ENCODE measurements around the gene KCNE5.
"Not testable (repeated sequence)": the region's sequence is repeated elsewhere in the genome, so short reads cannot be mapped to it uniquely, and the experiment has no call there.

The KCNE5 gene, protein sequence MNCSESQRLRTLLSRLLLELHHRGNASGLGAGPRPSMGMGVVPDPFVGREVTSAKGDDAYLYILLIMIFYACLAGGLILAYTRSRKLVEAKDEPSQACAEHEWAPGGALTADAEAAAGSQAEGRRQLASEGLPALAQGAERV

DNA sequence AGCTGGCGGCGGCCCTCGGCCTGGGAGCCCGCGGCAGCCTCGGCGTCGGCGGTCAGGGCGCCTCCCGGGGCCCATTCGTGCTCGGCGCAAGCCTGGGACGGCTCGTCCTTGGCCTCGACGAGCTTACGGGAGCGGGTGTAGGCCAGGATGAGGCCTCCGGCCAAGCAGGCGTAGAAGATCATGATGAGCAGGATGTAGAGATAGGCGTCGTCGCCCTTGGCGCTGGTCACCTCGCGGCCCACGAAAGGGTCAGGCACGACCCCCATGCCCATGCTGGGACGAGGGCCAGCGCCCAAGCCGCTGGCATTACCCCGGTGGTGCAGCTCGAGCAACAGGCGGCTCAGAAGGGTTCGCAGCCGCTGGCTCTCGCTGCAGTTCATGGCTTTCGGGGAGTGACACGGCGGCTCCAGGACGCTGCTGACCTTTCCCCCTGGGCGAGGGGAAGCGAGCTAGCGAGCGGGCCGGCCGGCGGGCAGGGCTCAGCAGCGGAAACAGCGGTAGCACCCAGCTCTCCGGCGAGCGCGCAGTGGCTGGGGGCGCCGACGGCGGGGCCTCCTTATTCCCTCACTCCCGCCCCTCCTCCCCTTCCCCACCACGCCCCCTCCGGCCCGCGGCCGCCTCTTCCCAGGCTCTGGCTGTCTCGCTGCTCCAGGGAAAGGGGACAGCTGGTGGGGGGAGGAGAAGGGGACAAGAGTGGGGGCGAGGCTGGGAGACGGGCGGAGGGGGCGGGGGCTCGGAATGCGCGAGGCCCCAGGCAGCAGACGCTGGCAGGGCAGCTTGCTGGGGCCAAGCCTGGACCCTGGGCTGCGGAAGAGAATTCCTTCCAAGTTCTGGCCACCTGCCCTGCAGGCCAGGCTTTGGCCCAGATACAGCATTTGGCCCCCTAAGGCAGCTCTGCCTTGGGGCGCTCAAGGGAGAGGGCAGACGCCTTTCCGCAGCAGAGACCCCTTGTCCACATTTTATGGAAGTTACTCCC lies at the start of gene KCNE5:
Gene KCNE5, minus strand, starts transcription at position 532 of the 976 bp plus-strand sequence. Its CDS starts 152 bp downstream, at position 380.
- DNase-seq (ENCODE audit: low read depth in 2 of 2): no peak

DNA sequence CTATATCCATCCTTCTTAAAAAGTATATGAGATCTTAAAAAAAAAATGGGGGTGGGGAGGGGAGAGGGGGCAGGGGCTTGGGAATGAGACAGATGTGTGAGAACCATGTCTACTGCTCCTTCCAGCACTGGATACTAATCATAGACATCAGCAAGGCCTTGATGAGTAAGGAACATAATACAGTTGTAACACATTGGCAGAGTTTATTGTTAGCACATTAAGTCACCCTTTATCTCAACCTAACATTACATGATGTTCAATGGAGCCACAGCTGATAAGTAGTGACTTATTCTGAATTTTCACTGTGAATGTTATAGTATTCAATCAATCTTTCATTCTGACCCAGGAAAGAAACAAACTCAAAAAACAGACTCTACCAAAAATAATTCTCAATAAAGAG lies 47.3 kb upstream of the KCNE5 start:
- no peak for DNase-seq (ENCODE audit: low read depth in 2 of 2)

DNA sequence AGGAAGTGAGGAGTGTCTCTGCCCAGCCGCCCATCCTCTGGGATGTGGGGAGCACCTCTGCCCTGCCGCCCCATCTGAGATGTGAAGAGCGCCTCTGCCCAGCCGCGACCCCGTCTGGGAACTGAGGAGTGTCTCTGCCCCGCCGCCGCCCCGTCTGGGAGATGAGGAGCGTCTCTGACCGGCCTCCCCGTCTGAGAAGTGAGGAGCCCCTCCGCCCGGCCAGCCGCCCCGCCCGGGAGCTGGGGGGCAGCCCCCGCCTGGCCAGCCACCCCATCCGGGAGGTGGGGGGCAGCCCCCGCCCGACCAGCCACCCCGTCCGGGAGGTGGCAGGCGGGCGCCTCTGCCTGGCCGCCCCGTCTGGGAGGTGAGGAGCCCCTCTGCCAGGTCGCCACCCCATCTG lies 46.2 kb upstream of the KCNE5 start:
- not testable (repeated sequence) for DNase-seq (ENCODE audit: low read depth in 2 of 2)

DNA sequence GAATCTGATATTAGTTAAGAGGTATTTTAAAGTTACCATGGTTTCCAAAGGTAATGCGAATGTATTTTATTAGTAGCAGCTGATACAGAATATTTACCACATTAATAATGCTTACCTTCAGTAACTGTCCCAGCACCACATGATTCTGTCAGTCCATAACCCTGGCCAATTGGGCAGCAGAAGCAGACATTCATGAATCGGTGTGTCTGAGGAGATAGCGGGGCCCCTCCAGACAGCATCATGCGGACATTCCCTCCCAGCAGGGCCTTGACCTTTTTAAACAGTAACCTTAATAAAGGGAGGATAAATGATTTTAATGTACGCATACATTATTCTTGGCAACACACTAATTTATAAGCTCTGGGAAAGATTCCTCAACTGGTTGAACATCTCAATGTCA lies 43.0 kb upstream of the KCNE5 start:
- no peak for DNase-seq (ENCODE audit: low read depth in 2 of 2)

DNA sequence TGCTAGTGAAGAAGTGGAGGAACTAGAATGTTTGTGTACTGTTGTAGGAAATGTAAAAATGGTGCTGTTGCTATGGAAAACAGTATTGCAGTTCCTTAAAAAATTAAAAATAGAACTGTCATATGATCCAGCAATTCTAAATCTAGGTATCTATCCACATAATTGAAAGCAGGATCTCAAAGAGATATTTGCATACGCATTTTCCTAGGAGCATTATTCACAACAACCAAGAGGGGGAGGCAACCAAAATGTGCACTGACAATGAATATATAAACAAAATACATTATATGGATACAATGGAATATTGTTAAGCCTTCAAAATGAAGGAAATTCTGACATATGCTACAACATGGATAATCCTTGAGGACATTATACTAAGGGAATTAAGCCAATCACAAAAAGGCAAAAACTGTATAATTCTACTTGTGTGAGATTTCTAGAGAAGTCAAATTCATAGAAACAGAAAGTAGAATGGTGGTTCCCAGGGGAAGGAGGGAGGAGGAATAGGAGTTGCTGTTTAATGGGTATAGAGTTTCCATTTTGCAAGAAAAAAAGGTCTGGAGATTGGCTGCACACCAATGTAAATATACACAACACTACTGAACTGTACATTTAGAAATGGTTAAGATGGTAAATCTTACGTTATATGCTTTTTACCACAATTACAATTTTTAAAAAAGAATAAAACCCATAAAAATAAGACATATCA lies 35.6 kb upstream of the KCNE5 start:
- no peak for DNase-seq (ENCODE audit: low read depth in 2 of 2)

DNA sequence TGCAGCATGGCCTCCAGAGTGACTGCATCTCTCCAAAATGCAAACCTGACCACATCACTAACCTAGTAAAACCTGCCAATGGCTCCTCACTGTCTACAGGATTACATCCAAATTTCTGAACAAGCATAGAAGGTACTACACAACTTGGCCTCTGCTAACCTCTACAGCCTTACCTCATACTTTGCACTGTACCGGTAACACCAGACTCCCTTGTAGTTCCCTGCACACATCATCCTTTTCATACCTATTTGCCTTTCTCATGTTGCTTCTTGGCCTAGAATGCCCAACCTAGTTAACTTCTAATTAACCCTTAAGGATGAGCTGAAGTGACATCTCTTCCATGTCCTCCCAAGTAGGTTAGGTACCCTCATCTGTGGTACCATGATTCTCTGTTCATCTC lies 33.4 kb upstream of the KCNE5 start:
- DNase-seq (ENCODE audit: low read depth in 2 of 2): no peak

DNA sequence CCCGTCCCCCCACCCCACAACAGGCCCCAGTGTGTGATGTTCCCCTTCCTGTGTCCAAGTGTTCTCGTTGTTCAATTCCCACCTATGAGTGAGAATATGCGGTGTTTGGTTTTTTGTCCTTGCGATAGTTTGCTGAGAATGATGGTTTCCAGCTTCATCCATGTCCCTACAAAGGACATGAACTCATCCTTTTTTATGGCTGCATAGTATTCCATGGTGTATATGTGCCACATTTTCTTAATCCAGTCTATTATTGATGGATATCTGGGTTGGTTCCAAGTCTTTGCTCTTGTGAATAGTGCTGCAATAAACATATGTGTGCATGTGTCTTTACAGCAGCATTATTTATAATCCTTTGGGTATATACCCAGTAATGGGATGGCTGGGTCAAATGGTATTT lies 32.4 kb upstream of the KCNE5 start:
- DNase-seq (ENCODE audit: low read depth in 2 of 2): not testable (repeated sequence)

DNA sequence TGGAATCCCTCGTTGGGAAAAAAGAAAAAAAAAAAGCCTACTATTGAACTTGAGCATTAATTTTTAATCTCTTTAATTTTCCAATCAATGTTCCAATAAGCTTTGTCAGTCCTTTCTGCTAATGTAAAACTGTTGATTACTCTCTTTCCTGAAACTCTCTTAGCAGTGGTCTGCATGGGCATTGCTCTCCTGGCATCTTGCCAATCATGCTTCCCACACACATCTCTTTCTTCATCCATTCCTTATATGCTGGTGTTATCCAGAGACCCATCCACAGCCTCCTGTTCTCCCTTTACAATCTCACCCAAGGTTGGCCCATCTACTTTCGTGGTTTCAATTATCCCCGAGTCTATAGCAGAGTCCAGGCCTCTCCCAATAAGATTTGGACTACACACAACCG lies 31.8 kb upstream of the KCNE5 start:
- no peak for DNase-seq (ENCODE audit: low read depth in 2 of 2)

DNA sequence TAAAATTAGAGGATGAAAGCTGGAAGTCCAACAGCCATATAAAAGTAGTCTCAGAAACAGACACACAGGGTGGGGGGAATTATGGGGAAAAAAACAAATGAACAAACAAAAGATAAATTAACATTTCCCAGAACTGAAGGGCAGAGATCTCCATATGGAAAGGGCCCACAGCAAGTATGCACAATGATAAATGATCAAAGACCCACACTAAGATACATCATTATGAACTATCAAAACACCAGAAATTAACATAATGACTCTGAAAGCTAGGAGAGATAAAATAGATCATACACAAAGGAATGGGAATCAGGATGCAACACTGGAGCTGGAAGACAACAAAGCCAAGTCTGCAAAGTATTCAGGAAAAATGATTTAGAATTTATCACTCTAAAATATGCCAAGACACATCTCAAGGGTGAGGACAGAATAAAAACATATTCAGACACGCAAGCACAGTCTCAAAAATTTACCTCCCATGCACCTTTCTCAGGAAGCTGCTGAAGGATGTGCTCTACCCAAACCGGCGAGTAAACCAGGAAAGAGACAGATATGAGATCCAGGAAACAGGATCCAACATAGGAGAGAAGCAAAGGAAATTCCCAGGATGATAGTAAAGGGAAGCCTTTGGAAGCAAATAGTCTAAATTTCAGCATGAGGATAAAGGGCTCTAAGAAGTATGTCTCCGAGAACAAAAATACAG lies 30.7 kb upstream of the KCNE5 start:
- no peak for DNase-seq (ENCODE audit: low read depth in 2 of 2)

DNA sequence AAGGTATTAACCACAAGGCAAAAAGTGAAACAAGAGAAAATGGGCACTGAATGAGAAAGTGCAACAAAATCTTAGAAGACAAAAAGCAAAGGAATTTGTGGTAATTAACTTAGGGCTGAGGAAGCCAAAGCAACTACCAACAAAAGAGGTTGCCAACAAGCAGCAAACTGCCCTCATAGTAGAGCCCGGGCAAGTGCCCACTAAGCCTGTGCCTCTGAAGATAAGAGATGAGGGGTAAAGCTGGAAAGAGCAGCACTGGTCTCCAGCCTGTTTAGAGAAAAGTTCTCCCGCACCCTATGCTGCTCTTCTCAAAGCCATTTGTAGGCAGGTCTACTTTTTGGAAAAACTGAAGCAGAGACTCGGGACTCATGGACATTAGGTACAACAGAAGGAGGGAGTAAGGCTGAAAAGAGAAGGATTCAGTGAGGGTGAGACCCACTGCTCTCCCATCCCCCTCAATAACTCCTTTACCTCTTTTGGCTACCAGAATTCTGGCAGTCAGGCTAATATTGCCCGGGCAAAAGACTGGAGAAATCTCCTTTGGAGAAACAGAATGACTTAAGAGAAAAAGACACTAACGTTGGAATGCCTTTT lies 29.6 kb upstream of the KCNE5 start:
- DNase-seq (ENCODE audit: low read depth in 2 of 2): no peak

DNA sequence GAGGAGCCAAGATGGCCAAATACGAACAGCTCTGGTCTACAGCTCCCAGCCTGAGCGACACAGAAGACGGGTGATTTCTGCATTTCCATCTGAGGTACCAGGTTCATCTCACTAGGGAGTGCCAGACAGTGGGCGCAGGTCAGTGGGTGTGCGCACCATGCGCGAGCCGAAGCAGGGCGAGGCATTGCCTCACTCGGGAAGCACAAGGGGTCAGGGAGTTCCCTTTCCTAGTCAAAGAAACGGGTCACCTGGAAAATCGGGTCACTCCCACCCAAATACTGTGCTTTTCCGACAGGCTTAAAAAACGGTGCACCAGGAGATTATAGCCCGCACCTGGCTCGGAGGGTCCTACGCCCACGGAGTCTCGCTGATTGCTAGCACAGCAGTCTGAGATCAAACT lies 19.7 kb upstream of the KCNE5 start:
- not testable (repeated sequence) for DNase-seq (ENCODE audit: low read depth in 2 of 2)

DNA sequence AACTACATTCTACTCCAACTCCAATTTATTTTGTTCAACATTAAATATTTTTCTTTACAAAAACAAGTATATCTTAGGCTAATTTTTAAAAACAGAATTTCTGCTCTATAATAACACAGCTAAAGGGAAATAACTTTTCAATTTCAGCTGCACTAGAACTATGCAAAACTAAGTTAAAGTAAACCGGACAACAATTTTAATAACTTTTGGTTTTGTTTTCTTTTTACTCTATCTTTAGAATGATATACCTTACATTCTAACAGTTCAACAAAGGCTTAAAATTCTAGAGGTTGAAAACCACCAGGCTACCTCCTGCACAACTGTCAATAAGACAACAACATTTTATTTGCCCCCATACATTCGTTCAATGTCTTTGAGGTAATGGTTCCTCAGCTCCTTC lies 18.7 kb upstream of the KCNE5 start:
- no peak for DNase-seq (ENCODE audit: low read depth in 2 of 2)

DNA sequence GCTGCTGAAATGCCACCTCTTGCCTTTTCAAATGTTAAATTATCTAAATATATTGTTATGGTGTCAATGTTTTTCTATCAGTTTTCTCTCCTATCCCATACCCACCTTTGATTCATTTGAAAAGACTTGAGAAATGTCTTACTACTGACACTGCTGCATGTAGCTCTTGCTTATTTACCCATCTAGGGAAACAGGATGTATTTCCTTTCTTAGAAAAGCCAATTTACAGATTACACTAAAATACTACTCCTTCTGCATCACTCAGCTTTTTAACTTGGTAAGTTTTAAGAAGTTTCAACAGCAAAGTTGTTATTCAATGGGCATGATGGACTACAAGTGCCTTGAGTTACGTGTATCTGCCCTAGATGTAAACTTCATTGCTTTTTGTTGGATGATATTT lies 13.2 kb upstream of the KCNE5 start:
- no peak for DNase-seq (ENCODE audit: low read depth in 2 of 2)

DNA sequence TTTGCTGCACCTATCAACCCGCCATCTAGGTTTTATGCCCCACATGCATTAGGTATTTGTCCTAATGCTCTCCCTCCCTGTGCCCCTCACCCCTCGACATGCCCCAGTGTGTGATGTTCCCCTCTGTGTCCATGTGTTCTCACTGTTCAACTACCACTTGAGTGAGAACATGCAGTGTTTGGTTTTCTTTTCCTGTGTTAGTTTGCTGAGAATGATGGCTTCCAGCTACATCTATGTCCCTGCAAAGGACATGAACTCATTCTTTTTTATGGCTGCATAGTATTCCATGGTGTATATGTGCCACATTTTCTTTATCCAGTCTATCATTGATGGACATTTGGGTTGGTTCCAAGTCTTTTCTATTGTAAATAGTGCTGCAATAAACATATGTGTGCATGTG lies 12.5 kb upstream of the KCNE5 start:
- not testable (repeated sequence) for DNase-seq (ENCODE audit: low read depth in 2 of 2)

DNA sequence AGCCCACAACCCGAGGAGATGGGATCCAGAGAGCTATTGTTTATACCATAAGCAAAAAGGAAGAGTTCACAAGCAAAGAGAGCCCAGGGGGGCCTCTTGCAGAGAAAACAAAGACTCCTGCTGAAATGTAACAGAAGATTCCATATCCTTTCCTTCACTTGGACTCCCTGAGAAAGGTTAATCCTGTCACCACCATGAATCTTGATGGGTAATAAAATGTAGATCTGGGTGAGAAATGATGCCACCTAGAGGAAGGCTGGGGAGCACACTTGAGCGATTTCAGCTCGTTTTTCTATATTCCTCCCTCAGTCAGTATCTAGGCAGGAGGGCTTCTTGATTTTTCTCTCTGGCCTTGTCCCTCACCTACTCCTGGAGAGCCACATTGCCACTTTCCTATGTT lies 10.2 kb upstream of the KCNE5 start:
- DNase-seq (ENCODE audit: low read depth in 2 of 2): no peak

DNA sequence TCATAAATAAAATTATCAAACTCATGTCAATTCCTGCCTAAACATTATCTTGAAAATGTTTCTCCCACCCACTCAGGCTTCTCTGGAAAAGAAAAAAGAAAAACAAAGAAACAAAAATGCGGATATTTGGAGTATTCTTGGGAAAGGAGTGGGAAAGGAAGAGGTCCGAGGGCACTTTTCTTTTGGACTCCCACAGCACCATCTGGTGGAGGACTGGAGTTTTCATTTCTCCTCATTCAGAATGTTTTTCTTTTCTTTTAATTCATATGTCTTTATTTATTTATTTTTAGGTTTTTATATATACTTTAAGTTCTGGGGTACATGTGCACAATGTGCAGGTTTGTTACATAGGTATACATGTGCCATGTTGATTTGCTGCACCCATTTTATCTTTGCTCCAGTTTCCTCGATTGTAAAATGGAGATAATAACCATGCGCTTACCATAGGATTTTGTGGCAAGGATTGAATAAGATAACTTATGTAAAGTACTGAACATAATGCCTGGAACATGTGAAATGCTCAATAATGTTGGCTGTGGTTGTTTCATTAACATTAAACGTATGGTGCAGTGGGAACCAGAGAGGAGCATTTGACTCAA lies 8.0 kb upstream of the KCNE5 start:
- DNase-seq (ENCODE audit: low read depth in 2 of 2): no peak

DNA sequence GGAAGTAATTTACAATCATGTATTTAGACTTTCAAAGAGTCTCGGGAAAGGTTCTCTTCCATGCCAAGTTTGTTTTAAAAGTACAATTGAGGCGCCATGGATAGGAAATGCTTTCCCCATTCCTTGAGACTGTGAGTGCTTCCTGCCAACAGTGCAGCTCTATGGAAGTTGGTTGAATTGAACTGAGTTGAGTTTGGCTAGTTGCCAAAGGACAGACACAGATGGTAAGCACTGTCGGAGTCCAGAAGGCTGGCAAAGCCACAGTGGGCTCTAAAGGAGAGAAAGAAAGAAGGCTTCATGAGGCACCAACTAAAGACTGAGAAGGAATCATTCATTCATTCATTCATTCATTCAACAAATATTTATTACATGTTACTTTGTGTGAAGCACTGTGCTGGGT lies 4.3 kb upstream of the KCNE5 start:
- no peak for DNase-seq (ENCODE audit: low read depth in 2 of 2)

DNA sequence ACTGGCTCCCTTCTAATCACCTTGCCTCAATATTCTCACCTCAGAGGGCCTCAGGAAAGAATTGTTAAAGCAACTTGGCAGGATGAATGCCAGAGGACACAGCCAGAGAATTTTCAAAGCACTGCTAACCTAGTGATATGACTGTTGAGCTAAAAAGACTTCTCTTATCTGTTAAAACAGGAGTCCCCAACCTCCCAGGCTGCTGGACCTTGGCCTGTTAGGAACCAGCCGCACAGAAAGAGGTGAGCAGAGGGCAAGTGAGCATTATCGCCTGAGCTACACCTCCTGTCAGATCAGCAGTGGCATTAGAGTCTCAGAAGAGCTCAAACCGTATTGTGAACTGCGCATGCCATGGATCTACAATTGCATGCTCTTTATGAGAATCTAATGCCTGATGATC lies 1.7 kb upstream of the KCNE5 start:
- DNase-seq (ENCODE audit: low read depth in 2 of 2): no peak

DNA sequence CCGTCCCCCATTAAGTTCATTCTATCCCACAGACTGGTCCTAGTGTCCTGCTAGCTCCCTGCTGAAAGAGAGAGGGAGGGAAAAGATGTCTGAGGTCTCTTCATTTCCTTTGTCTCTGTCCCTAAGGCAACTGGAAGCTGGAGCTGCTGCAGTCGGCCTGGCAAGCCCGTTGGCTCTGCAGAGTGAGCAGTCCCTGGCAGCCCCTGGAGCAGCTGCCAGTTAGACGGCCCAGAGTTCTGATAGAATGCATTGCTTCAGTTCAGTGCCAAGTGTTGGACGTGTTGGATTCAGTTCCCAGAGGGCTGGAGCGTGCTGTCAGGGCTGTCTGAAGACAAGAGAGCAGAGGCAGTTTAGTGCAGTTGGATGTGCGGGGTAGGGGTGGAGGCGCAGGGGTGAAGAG lies 975 bp downstream of the KCNE5 start:
- no peak for DNase-seq (ENCODE audit: low read depth in 2 of 2)

DNA sequence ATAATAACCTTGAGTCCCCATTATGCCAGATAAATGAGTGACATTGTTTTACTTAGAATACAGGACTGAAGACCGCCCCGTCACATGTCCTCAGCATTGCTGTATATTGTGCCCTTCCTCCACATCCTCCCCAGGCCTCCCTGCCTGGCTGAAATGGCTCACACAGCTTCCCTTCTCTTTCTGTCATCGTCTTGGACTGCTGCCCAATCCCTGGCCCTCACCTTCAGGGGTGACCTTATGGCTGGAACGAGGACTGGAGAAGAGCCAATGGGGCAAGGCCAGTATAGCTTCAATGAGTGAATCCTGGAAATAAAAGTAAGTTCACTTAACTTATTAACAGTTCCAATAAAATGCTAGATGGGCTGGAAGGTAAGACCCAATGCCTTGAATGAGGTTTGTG lies 2.7 kb downstream of the KCNE5 start:
- no peak for DNase-seq (ENCODE audit: low read depth in 2 of 2)

DNA sequence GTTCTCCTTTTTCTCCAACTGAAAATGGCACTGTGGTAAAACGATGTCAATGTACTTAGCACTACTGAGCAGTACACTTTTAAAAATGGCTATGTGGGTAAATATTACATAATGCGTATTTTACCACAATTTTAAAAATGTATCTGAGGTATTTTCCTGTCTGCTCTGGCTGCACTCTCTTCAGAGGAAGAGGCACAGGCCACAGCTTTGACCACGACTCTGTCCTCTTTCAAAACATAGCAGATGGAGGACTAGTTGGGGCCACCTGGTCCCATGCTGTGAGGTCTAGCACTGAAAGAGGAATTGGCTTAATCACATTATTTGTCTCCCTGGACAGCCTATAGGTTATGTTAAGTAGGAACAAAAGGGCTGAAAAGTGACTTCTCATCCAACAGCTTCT lies 5.2 kb downstream of the KCNE5 start:
- DNase-seq (ENCODE audit: low read depth in 2 of 2): no peak

All from activated CD4-positive, alpha-beta T cell treated with anti-CD3 and anti-CD28 coated beads for 24 hours (primary cell).